ENCODE data around the gene SUSD3.

Gene SUSD3

GRCh38 chr9:93128011-93128714, 69.7 kb downstream of the SUSD3 start:
- no peak overlapping the region for H3K27ac ChIP-seq (ENCODE audit: low read depth, low read length)
- no peaks in the 10 kb centered on the region for H3K36me3 ChIP-seq (ENCODE audit: insufficient read depth, low read length)
- H3K79me2 ChIP-seq (ENCODE audit: control insufficient read depth, insufficient read depth, low read length, unreplicated experiment): peaks cover 10% of the 10 kb centered on the region
- H3K4me1 ChIP-seq (ENCODE audit: control insufficient read depth, insufficient read depth, low read length, unreplicated experiment): peaks cover 26% of the 10 kb centered on the region
- no peak overlapping the region for H2AFZ ChIP-seq (ENCODE audit: low read length, unreplicated experiment)
- H3K27me3 ChIP-seq (ENCODE audit: insufficient read depth, low read length): no peaks in the 10 kb centered on the region
- H3K4me3 ChIP-seq (ENCODE audit: low read depth, low read length): no peak overlapping the region

GRCh38 chr9:93128715-93129224, 70.3 kb downstream of the SUSD3 start:
- Histone ChIP-seq H3K79me2 (ENCODE audit: control insufficient read depth, insufficient read depth, low read length, unreplicated experiment) (peaks cover 10% of the 10 kb centered on the region), H3K27me3 (ENCODE audit: insufficient read depth, low read length) (no peaks in the 10 kb centered on the region), H3K4me3 (ENCODE audit: low read depth, low read length) (no peak overlapping the region), H3K36me3 (ENCODE audit: insufficient read depth, low read length) (no peaks in the 10 kb centered on the region), H3K27ac (ENCODE audit: low read depth, low read length) (no peak overlapping the region), H2AFZ (ENCODE audit: low read length, unreplicated experiment) (no peak overlapping the region), H3K4me1 (ENCODE audit: control insufficient read depth, insufficient read depth, low read length, unreplicated experiment) (peaks cover 29% of the 10 kb centered on the region)

GRCh38 chr9:93129286-93129685, 70.8 kb downstream of the SUSD3 start:
- Histone ChIP-seq H3K27me3 (ENCODE audit: insufficient read depth, low read length) (no peaks in the 10 kb centered on the region), H3K4me3 (ENCODE audit: low read depth, low read length) (no peak overlapping the region), H3K4me1 (ENCODE audit: control insufficient read depth, insufficient read depth, low read length, unreplicated experiment) (peaks cover 29% of the 10 kb centered on the region), H2AFZ (ENCODE audit: low read length, unreplicated experiment) (no peak overlapping the region), H3K36me3 (ENCODE audit: insufficient read depth, low read length) (no peaks in the 10 kb centered on the region), H3K79me2 (ENCODE audit: control insufficient read depth, insufficient read depth, low read length, unreplicated experiment) (peaks cover 10% of the 10 kb centered on the region), H3K27ac (ENCODE audit: low read depth, low read length) (no peak overlapping the region)

- Histone ChIP-seq H3K27me3 (ENCODE audit: insufficient read depth, low read length) (no peaks in the 10 kb centered on the region), H3K4me1 (ENCODE audit: control insufficient read depth, insufficient read depth, low read length, unreplicated experiment) (peaks cover 33% of the 10 kb centered on the region), H3K79me2 (ENCODE audit: control insufficient read depth, insufficient read depth, low read length, unreplicated experiment) (peaks cover 10% of the 10 kb centered on the region), H3K27ac (ENCODE audit: low read depth, low read length) (no peak overlapping the region), H3K36me3 (ENCODE audit: insufficient read depth, low read length) (no peaks in the 10 kb centered on the region), H2AFZ (ENCODE audit: low read length, unreplicated experiment) (no peak overlapping the region), H3K4me3 (ENCODE audit: low read depth, low read length) (no peak overlapping the region)
Measured at GRCh38 chr9:93129691-93130500, 71.4 kb downstream of the SUSD3 start.

GRCh38 chr9:93130861-93131481, 72.5 kb downstream of the SUSD3 start:
- Histone ChIP-seq H3K27ac (ENCODE audit: low read depth, low read length) (no peak overlapping the region), H2AFZ (ENCODE audit: low read length, unreplicated experiment) (no peak overlapping the region), H3K36me3 (ENCODE audit: insufficient read depth, low read length) (no peaks in the 10 kb centered on the region), H3K4me3 (ENCODE audit: low read depth, low read length) (no peak overlapping the region), H3K4me1 (ENCODE audit: control insufficient read depth, insufficient read depth, low read length, unreplicated experiment) (peaks cover 38% of the 10 kb centered on the region), H3K27me3 (ENCODE audit: insufficient read depth, low read length) (no peaks in the 10 kb centered on the region), H3K79me2 (ENCODE audit: control insufficient read depth, insufficient read depth, low read length, unreplicated experiment) (peaks cover 10% of the 10 kb centered on the region)

- Histone ChIP-seq H3K4me3 (ENCODE audit: low read depth, low read length) (peak overlapping the region; percentile 98; the same call in 1 of the 2 replicates), H3K27ac (ENCODE audit: low read depth, low read length) (peak overlapping the region; percentile 87; the same call in 1 of the 2 replicates), H3K36me3 (ENCODE audit: insufficient read depth, low read length) (no peaks in the 10 kb centered on the region), H3K4me1 (ENCODE audit: control insufficient read depth, insufficient read depth, low read length, unreplicated experiment) (peaks cover 36% of the 10 kb centered on the region), H3K27me3 (ENCODE audit: insufficient read depth, low read length) (no peaks in the 10 kb centered on the region), H2AFZ (ENCODE audit: low read length, unreplicated experiment) (no peak overlapping the region), H3K79me2 (ENCODE audit: control insufficient read depth, insufficient read depth, low read length, unreplicated experiment) (peaks cover 10% of the 10 kb centered on the region)
Measured at GRCh38 chr9:93131599-93132286, 73.2 kb downstream of the SUSD3 start.

GRCh38 chr9:93132287-93132927, 73.9 kb downstream of the SUSD3 start:
- Histone ChIP-seq H3K79me2 (ENCODE audit: control insufficient read depth, insufficient read depth, low read length, unreplicated experiment) (peaks cover 10% of the 10 kb centered on the region), H3K27ac (ENCODE audit: low read depth, low read length) (peak overlapping the region; percentile 87), H3K36me3 (ENCODE audit: insufficient read depth, low read length) (no peaks in the 10 kb centered on the region), H2AFZ (ENCODE audit: low read length, unreplicated experiment) (no peak overlapping the region), H3K27me3 (ENCODE audit: insufficient read depth, low read length) (no peaks in the 10 kb centered on the region), H3K4me1 (ENCODE audit: control insufficient read depth, insufficient read depth, low read length, unreplicated experiment) (peaks cover 29% of the 10 kb centered on the region), H3K4me3 (ENCODE audit: low read depth, low read length) (peak overlapping the region; percentile 98)

GRCh38 chr9:93132946-93133680, 74.6 kb downstream of the SUSD3 start:
- H2AFZ ChIP-seq (ENCODE audit: low read length, unreplicated experiment): peak overlapping the region; percentile 97
- H3K27me3 ChIP-seq (ENCODE audit: insufficient read depth, low read length): no peaks in the 10 kb centered on the region
- H3K4me3 ChIP-seq (ENCODE audit: low read depth, low read length): peak overlapping the region; percentile 98
- no peaks in the 10 kb centered on the region for H3K36me3 ChIP-seq (ENCODE audit: insufficient read depth, low read length)
- H3K27ac ChIP-seq (ENCODE audit: low read depth, low read length): peak overlapping the region; percentile 87
- H3K79me2 ChIP-seq (ENCODE audit: control insufficient read depth, insufficient read depth, low read length, unreplicated experiment): peaks cover 10% of the 10 kb centered on the region
- H3K4me1 ChIP-seq (ENCODE audit: control insufficient read depth, insufficient read depth, low read length, unreplicated experiment): peaks cover 23% of the 10 kb centered on the region

- no peaks in the 10 kb centered on the region for H3K36me3 ChIP-seq (ENCODE audit: insufficient read depth, low read length)
- peaks cover 23% of the 10 kb centered on the region for H3K4me1 ChIP-seq (ENCODE audit: control insufficient read depth, insufficient read depth, low read length, unreplicated experiment)
Measured at GRCh38 chr9:93133681-93134014, 75.1 kb downstream of the SUSD3 start.

More at GRCh38 chr9:93133681-93134014, 75.1 kb downstream of the SUSD3 start:
- Histone ChIP-seq H3K4me3 (ENCODE audit: low read depth, low read length) (peak overlapping the region; percentile 98), H3K79me2 (ENCODE audit: control insufficient read depth, insufficient read depth, low read length, unreplicated experiment) (peaks cover 10% of the 10 kb centered on the region), H3K27ac (ENCODE audit: low read depth, low read length) (peak overlapping the region; percentile 87), H3K27me3 (ENCODE audit: insufficient read depth, low read length) (no peaks in the 10 kb centered on the region), H2AFZ (ENCODE audit: low read length, unreplicated experiment) (peak overlapping the region; percentile 97)
